HG02884 (cell line): ENCODE results near the gene LRRC3.

Experiments
- ATAC-seq: cut with Tn5 transposase; IDR thresholded peaks from one replicate; pipeline ENCODE4 v1.9.1; 2021; ENCODE audit warnings: mild to moderate bottlenecking, moderate library complexity; ENCODE audit not compliant: unreplicated experiment

LRRC3 gene

GRCh38 chr21:44438531-44439210 is 16.6 kb upstream of the LRRC3 start:
- ATAC-seq = no peak

GRCh38 chr21:44439211-44439600 is 16.1 kb upstream of the LRRC3 start:
- no peak for ATAC-seq

GRCh38 chr21:44440241-44441040 is 14.9 kb upstream of the LRRC3 start:
- ATAC-seq = no peak

GRCh38 chr21:44441041-44441400 is 14.3 kb upstream of the LRRC3 start:
- ATAC-seq = no peak

- ATAC-seq = no peak
Observed at GRCh38 chr21:44441581-44442265, 13.6 kb upstream of the LRRC3 start.

GRCh38 chr21:44442266-44443125 is 12.8 kb upstream of the LRRC3 start:
- no peak for ATAC-seq

- ATAC-seq = no peak
Observed at GRCh38 chr21:44443291-44443890, 11.9 kb upstream of the LRRC3 start.

- no peak for ATAC-seq
Observed at GRCh38 chr21:44443891-44444285, 11.4 kb upstream of the LRRC3 start.

- no peak for ATAC-seq
Observed at GRCh38 chr21:44444286-44444931, 10.9 kb upstream of the LRRC3 start.

GRCh38 chr21:44445145-44445812 is 10.0 kb upstream of the LRRC3 start:
- ATAC-seq = no peak

GRCh38 chr21:44448651-44449131 is 6.6 kb upstream of the LRRC3 start:
- ATAC-seq = no peak

GRCh38 chr21:44449473-44450363 is 5.6 kb upstream of the LRRC3 start:
- ATAC-seq = no peak

- no peak for ATAC-seq
Observed at GRCh38 chr21:44450402-44450801, 4.9 kb upstream of the LRRC3 start.

GRCh38 chr21:44450999-44451398 is 4.3 kb upstream of the LRRC3 start:
- ATAC-seq = no peak

- ATAC-seq = no peak
Observed at GRCh38 chr21:44453120-44453519, 2.2 kb upstream of the LRRC3 start.

- no peak for ATAC-seq
Observed at GRCh38 chr21:44454058-44454457, 1.3 kb upstream of the LRRC3 start.

GRCh38 chr21:44455524-44456213 is 359 bp downstream of the LRRC3 start:
- ATAC-seq = no peak
